ENCODE data around the gene CPSF6.
A peak's percentile ranks its signal among the peaks of the same experiment; 100 is the strongest.
"Not testable (repeated sequence)": the region's sequence is repeated elsewhere in the genome, so short reads cannot be mapped to it uniquely, and the experiment has no call there.

CPSF6 gene

GRCh38 chr12:69239352-69239921 is at the start of gene CPSF6:
Gene CPSF6 (plus strand): TSS chr12:69239569. CDS start chr12:69239647, 78 bp downstream.
- no peak for TF ChIP-seq ZNF274 (IDR thresholded peaks at IDR 0.05; ENCODE audit: low read depth, low read length)

GRCh38 chr12:69196302-69197288 is 42.8 kb upstream of the CPSF6 start:
- TF ChIP-seq ZNF274 (IDR thresholded peaks at IDR 0.05; ENCODE audit: low read depth, low read length) = no peak
- H3K4me3 ChIP-seq (ENCODE audit: low read length) = no peak overlapping the region

More at GRCh38 chr12:69239352-69239921, at the start of gene CPSF6:
- peak within 1 kb of the TSS; percentile 99 for H3K4me3 ChIP-seq (ENCODE audit: low read length)

GRCh38 chr12:69199976-69200375 is 39.4 kb upstream of the CPSF6 start:
- H3K4me3 ChIP-seq (ENCODE audit: low read length) = not testable (repeated sequence)

GRCh38 chr12:69204191-69204590 is 35.2 kb upstream of the CPSF6 start:
- no peak for TF ChIP-seq ZNF274 (IDR thresholded peaks at IDR 0.05; ENCODE audit: low read depth, low read length)
- H3K4me3 ChIP-seq (ENCODE audit: low read length) = no peak overlapping the region

- TF ChIP-seq ZNF274 (IDR thresholded peaks at IDR 0.05; ENCODE audit: low read depth, low read length) = no peak
- no peak overlapping the region for H3K4me3 ChIP-seq (ENCODE audit: low read length)
Observed at GRCh38 chr12:69210661-69211060, 28.7 kb upstream of the CPSF6 start.

- TF ChIP-seq ZNF274 (IDR thresholded peaks at IDR 0.05; ENCODE audit: low read depth, low read length) = no peak
- no peak overlapping the region for H3K4me3 ChIP-seq (ENCODE audit: low read length)
Observed at GRCh38 chr12:69211160-69211559, 28.2 kb upstream of the CPSF6 start.

- H3K4me3 ChIP-seq (ENCODE audit: low read length) = no peak overlapping the region
- no peak for TF ChIP-seq ZNF274 (IDR thresholded peaks at IDR 0.05; ENCODE audit: low read depth, low read length)
Observed at GRCh38 chr12:69214169-69214568, 25.2 kb upstream of the CPSF6 start.

- TF ChIP-seq ZNF274 (IDR thresholded peaks at IDR 0.05; ENCODE audit: low read depth, low read length) = no peak
- H3K4me3 ChIP-seq (ENCODE audit: low read length) = no peak overlapping the region
Observed at GRCh38 chr12:69225251-69225910, 14.0 kb upstream of the CPSF6 start.

GRCh38 chr12:69231479-69231878 is 7.9 kb upstream of the CPSF6 start:
- no peak for TF ChIP-seq ZNF274 (IDR thresholded peaks at IDR 0.05; ENCODE audit: low read depth, low read length)
- no peak overlapping the region for H3K4me3 ChIP-seq (ENCODE audit: low read length)

- TF ChIP-seq ZNF274 (IDR thresholded peaks at IDR 0.05; ENCODE audit: low read depth, low read length) = no peak
- peak overlapping the region; percentile 80 for H3K4me3 ChIP-seq (ENCODE audit: low read length)
Observed at GRCh38 chr12:69238589-69239351, 599 bp upstream of the CPSF6 start.

GRCh38 chr12:69239922-69240630 is 707 bp downstream of the CPSF6 start:
- peak overlapping the region; percentile 99 for H3K4me3 ChIP-seq (ENCODE audit: low read length)
- no peak for TF ChIP-seq ZNF274 (IDR thresholded peaks at IDR 0.05; ENCODE audit: low read depth, low read length)

- H3K4me3 ChIP-seq (ENCODE audit: low read length) = peak overlapping the region; percentile 99
- TF ChIP-seq ZNF274 (IDR thresholded peaks at IDR 0.05; ENCODE audit: low read depth, low read length) = no peak
Observed at GRCh38 chr12:69240631-69240995, 1.2 kb downstream of the CPSF6 start.

GRCh38 chr12:69241438-69242092 is 2.2 kb downstream of the CPSF6 start:
- peak overlapping the region; percentile 99; the same call in 1 of the 2 replicates for H3K4me3 ChIP-seq (ENCODE audit: low read length)
- no peak for TF ChIP-seq ZNF274 (IDR thresholded peaks at IDR 0.05; ENCODE audit: low read depth, low read length)

All from GM08714 (cell line).